ENCODE results near the gene DYDC2. TPM values are rescaled to one million over a fixed set of nuclear protein-coding genes. Genes with fewer than 3 reads are reported as not detected.

The DYDC2 gene
- total RNA-seq, 1 experiment from 2014 or later: not detected

GRCh38 chr10:80414142-80414895, 57.7 kb downstream of the DYDC2 start:
- H3K4me3 ChIP-seq (ENCODE audit: low read depth in 2 of 2, low read length in 2 of 2): no peak overlapping the region
- H3K4me1 ChIP-seq (ENCODE audit: control insufficient read depth, insufficient read depth, low read length): peaks cover 13% of the 10 kb centered on the region; the same call in 1 of the 2 replicates
- no peaks in the 10 kb centered on the region for H3K36me3 ChIP-seq (ENCODE audit: control insufficient read depth, insufficient read depth, low read length)
- H3K9me3 ChIP-seq (ENCODE audit: control insufficient read depth, insufficient read depth, low read depth, low read length): no peaks in the 10 kb centered on the region
- ChIA-PET CTCF (interaction anchor here (0.7 kb wide), 1 partner anchor 91 kb away, joined by 3 read pairs; no protein-coding TSS in a partner anchor), POLR2A (no interaction called here)
- ATAC-seq: no peak
- no TSS peak for BruUV-seq (replicated peaks)
- no peaks in the 10 kb centered on the region for H3K27me3 ChIP-seq (ENCODE audit: control insufficient read depth, insufficient read depth, low read length)
- intact Hi-C loops (cut with micrococcal nuclease; ENCODE audit: unreplicated experiment) (no loop called here), in situ Hi-C loops (cut with HindIII; ENCODE audit: low pct_unique_long_range_greater_than_20kb, low sequenced_read_pairs) (no loop called here)
- DNase-seq (ENCODE audit: low read depth, low spot score): no peak
- no peak overlapping the region for H3K27ac ChIP-seq (ENCODE audit: low read length)
- TF ChIP-seq TCF7L2 (IDR thresholded peaks at IDR 0.05; ENCODE audit: low read depth, low read length) (no peak), SIN3A (IDR thresholded peaks at IDR 0.05; ENCODE audit: borderline replicate concordance, insufficient read depth, low read depth, low read length) (no peak), CTCF (IDR thresholded peaks at IDR 0.05) (no peak), REST (IDR thresholded peaks at IDR 0.05; ENCODE audit: insufficient read depth in 1 of 2, low read depth in 2 of 2, low read length in 1 of 2) (no peak), POLR2AphosphoS5 (IDR thresholded peaks at IDR 0.05; ENCODE audit: low read depth, low read length) (no peak)

- in situ Hi-C loops (cut with HindIII; ENCODE audit: low pct_unique_long_range_greater_than_20kb, low sequenced_read_pairs): no loop called here
- Histone ChIP-seq H3K4me1 (ENCODE audit: control insufficient read depth, insufficient read depth, low read length) (peaks cover 6% of the 10 kb centered on the region; the same call in 1 of the 2 replicates), H3K4me3 (ENCODE audit: low read depth in 2 of 2, low read length in 2 of 2) (no peak overlapping the region), H3K27me3 (ENCODE audit: control insufficient read depth, insufficient read depth, low read length) (no peaks in the 10 kb centered on the region), H3K9me3 (ENCODE audit: control insufficient read depth, insufficient read depth, low read depth, low read length) (no peaks in the 10 kb centered on the region), H3K36me3 (ENCODE audit: control insufficient read depth, insufficient read depth, low read length) (no peaks in the 10 kb centered on the region), H3K27ac (ENCODE audit: low read length) (no peak overlapping the region)
- no peak for TF ChIP-seq POLR2AphosphoS5 (IDR thresholded peaks at IDR 0.05; ENCODE audit: low read depth, low read length)
- no peak for TF ChIP-seq REST (IDR thresholded peaks at IDR 0.05; ENCODE audit: insufficient read depth in 1 of 2, low read depth in 2 of 2, low read length in 1 of 2)
- TF ChIP-seq SIN3A (IDR thresholded peaks at IDR 0.05; ENCODE audit: borderline replicate concordance, insufficient read depth, low read depth, low read length): no peak
- no peak for TF ChIP-seq CTCF (IDR thresholded peaks at IDR 0.05)
- TF ChIP-seq TCF7L2 (IDR thresholded peaks at IDR 0.05; ENCODE audit: low read depth, low read length): no peak
- POLR2A ChIA-PET: no interaction called here
- ATAC-seq (no peak), DNase-seq (ENCODE audit: low read depth, low spot score) (no peak)
- CTCF ChIA-PET: no interaction called here
- BruUV-seq (replicated peaks): no TSS peak
- intact Hi-C loops (cut with micrococcal nuclease; ENCODE audit: unreplicated experiment): no loop called here
Observed at GRCh38 chr10:80415734-80416478, 59.3 kb downstream of the DYDC2 start.
